HT1080 (cell line): ENCODE data around the gene ALX4. TPM values are rescaled to one million over a fixed set of nuclear protein-coding genes. Genes with fewer than 3 reads are reported as not detected.

Experiments
- DNase-seq: peaks from one replicate; pipeline ENCODE4 v3.0.0-alpha.2; 2015; ENCODE audit warnings: low read depth
- total RNA-seq: library from RNA; depleted of rRNA; stranded (reverse); fragments of >200 nt; shearing (Covaris generic); gene quantifications from 2 replicates; pipeline ENCODE4 v1.2.3, GENCODE V29; 2014

ALX4 gene
- total RNA-seq, 1 experiment from 2014 or later: not detected

DNA sequence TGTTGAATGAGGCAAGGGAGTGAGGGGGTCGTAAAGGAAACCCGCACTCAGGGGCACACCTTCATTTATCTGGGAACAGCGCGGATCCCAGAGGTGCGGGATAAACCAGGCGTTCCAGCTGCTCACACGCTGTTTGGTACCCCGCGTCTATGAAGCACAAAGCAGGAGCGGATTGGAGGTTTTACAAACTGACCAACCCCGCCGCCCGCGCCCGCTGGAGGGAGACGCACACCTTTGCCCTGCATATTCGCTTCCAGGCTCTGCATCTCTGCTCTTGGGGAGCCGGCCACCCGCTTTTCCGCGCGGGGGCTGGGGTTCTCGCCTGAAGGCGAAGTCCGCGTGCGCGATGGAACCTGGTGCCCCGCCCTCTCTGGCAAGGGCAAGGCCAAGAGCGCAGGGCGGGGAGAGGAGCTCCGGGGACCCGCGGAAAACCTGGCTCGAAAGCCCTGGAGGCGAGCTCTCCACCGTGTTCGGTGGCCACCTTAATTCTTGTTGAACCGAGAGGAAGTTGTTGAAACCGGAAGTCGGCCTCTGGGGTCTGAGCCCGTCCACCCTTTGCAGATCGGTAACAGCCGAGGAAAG is 6.8 kb upstream of the ALX4 start:
- DNase-seq: no peak

DNA sequence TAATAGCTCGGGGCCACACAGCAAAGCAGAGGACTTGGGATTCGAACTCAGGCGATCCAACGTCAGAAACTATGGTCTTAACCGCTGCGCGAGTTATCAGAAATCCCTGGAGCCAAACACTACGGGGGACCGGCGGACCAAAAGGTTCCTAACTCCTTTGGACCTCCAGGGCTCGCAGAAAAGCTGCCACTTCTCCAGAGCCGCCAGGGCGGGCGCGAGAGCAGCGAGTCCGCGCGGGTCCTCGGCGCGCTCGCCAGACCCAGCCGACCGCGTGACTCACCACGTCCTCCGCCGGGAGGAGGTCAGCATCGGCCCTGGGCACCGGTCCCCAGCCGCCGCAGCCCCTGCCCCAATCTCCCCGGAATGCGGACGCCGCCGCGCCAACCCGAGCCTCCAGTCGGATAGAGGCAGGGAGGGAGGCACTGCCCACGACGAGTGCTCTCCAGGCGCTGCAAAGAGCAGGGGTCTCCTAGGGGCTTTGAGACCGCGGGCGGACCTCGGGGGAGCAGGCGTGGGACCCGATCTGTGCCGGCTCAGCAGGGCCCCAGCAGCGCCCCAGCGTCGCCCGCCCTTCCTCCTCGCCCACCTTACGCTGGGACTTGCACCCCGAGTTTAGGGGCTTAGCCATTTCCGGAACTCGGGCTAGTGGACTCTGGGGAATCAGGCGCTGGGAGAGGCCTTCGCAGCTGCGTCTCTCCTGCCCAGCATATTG is 6.2 kb upstream of the ALX4 start:
- DNase-seq: no peak

DNA sequence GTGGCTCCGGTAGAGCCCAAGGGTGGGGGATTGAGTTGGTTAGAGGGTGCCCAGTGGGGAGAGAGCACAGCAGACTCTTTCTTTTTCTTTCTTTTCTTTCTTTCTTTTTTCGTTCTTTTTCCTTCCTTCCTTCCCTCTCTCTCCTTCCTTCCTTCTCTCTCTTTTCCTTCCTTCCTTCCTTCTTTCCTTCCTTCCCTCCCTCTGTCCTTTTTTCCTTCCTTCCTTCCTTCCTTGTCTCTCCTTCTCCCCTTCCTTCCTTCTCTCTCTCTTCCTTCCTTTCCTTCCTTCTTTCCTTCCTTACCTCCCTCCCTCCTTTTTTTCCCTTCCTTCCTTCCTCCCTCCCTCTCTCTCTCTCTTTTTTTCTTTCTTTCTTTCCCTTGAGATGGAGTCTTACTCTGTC is 4.8 kb upstream of the ALX4 start:
- no peak for DNase-seq

DNA sequence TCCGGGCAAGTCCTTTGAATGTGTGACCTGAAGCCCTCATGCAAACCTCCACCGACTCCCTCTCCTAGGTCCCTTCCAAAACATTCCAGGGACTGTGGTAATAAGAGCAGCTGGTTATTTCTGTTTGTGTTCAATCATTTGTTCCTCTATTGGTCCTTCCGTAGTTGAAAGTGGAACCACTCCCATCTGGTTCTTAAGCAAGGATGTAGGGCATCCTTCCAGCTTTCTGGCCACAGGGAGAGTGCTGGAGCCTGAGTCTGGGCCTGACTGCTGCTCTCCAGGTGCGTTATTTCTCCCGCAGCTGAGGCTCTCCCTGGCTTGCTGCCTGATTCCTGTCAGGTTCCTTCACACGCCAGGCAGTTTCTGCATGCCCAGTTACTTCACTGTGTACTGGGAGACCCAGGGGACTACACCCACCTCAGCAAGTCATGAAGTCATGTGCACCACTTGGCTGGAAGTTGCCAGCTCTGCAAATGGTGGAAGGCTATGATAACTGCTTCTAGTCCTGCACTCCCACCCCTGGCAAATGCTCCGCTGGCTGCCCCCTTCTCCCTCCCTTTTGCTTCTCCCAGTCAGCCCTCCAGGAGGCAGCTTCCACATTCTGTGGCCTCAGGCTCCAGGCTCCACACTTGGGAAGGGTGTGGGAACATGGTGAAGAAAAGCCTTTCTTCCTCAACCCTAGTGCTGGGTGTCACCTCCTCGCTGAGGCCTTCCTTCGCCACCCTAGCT is 4.0 kb upstream of the ALX4 start:
- no peak for DNase-seq

GRCh38 chr11:44312876-44313275 is 2.9 kb upstream of the ALX4 start:
- DNase-seq: no peak

DNA sequence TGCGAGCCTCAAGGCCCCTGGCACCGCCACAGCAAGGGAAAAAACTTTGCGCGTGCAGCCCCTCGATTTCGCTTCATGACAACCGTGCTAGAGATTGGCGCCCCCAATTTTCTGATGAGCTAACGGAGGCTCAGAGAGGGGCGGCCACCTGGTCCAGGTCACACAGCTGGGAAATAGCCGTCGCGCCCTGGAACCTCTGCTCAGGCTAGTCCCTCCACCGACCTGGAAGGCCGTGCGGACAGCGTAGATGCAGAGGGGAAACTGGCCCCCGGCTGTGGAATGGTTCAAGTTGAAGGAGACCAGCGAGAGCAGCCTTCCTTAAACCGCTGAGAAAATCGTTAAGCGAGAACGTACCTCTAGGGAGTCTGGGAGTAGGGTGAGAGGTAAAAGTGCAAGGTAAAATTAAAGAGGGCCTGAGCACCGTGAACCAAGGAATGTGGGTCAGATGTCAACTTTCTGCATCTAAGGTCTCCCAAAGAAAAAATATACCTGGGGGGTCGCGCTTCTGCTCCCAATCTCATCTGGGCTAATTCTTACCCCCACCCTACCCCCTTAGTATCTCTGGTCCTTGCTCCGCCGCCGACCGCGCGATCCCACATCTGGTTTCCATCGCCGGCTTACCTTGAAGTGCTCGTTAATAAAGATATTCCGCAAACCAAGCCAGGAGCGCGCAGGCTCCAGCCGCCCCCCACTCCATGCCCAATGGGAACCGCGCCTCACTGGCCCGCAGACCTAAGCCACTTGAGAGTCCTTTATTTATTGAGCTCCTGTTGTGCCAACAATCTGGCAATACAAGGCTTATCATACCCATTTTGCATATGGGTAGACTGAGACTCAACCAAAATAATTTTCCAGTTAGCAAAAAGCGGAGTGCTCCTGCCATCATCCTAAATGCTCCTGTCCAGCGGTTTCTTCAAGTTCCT is 1.7 kb upstream of the ALX4 start:
- no peak for DNase-seq

DNA sequence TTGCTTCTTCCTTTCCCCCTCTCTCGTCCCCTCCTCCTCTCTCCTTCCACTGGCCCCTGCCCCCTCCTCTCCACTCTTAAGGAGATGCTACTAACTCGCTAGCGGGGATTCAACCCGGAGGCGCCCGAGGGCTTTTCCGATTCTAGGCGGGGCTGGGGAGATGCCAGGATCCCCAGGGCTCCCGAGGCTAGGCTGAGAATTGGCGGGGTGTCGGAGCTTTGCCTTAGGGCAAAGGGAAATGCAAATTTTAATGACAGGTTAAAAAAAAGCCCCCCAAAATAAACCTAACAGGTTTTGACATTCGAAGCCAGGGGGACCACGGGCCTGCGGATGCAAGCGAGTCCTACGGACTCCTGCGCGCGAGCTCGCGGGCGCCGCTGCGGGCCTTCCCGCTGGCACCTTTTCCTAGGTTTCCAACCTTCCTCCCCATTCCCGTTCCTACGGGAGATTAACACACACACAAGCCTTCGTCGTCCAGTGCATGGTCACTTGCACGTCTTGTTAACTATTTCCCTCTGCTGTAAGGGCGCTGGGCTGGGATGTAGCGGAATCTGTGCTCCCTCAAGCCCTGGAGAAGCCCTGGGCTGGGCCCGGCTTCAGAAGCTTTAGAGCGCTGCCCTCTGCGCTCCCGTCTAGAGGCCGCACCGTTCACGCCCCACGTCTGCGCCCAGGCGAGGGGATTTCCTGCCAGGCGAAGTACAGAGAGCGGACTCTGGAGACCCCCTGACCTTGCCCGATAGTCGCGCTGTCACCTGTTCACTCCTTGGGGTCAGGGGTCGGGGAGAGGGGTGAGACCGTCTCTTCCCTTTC is 729 bp upstream of the ALX4 start:
- DNase-seq: no peak

DNA sequence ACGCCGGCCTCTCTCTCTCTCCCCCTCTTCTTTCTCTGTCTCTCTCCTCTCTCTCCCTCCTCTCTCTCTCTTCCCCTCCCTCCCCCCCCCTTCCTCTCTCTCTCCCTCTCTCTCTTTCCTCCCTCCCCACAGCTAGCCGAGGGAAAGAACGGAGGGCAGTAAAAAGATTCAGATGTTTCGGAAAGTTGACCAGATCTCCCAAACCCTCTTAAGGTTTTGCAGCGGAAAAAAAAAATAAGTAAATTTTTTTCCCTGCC is 195 bp upstream of the ALX4 start:
- no peak for DNase-seq

DNA sequence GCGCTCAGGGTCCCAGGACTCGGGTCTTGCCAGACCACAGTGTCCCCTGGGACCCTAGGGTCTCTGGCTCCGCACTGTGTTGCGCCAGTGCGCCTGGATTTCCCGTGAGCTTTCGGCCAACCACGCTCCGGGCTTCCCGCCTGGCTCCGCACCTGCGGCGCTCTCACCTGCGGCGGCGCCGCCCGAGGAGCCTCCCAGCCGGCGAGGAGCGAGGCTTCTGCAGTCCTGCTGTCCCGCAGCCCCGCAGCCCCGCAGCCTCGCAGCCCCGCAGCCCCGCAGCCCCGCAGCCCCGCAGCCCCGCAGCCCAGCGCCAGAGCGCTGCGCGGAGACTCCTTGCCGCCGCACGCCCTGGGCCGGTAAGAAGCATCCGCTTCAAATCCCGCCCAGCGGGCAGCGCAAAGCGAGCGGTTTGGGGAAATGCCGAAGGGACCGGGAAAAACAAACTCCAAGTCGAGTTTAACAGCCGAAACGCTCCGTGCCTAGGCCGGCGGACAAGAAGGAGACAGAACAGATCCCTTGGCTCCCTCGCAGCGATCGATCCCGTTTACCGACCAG is 939 bp downstream of the ALX4 start:
- no peak for DNase-seq

DNA sequence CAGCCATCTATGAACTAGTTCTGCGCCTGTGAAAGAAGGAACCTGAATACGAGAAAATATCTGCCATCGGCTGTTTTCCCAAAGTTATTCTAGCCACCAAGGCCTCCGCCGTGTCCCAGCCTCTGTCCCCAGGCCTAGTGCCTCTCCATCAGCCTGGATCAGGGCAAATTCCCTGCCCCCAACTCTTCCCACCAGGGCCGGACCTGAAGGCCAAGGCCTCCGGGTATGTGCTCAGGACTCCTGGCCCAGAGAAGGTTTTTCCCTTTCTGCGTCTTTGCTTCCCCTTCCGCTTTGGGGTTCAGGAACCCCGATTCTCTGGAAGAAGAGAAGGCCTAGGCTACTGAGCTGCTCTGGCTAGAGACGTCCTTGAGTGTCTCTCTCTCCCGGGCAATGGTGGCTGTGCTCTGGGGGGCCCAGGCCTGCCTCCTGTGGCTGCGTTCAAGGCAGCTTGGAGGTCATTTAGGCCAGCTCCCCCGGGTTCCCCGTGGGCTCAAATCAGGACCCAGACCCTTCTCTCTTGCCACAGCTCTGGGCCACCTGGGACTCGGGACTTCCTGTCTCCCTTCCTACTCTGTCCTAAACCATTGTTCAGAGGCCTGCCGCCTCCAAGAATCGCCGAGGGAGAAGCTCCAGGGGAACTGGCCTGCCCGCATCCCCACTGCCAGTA is 1.6 kb downstream of the ALX4 start:
- DNase-seq: no peak

DNA sequence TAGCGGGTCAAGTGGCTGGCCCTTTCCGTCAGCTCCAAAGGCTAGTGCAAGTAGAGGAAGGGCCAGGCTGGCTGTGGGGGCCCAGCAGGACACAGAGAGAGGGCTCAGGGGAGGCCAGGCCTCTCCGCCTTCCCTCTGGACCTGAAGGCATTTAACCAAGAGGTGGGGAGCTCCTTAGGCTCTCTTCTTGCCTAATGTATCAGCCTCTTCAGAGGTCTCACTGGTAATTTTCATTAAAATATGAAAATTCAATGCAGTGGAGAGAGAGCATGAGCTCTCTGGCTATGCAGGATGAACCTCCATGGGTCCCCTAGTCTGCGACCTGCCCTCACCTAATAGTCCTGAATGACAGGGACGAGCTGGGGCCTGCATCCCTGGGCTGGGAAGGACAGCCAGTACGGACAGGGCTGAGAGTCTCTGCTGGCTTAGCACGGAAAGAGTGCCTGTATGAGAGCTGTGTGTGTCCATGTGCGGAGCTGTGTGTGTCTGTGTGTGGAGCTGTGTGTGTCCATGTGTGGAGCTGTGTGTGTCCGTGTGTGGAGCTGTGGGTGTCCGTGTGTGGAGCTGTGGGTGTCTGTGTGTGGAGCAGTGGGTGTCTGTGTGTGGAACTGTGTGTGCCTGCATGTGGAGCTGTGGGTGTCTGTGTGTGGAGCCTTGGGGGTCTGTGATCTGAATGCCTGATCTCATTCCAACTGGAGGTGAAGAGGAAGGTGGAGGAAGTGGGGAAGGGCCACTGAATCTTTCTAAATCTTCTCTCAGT is 2.4 kb downstream of the ALX4 start:
- no peak for DNase-seq

- DNase-seq: no peak
These were observed 3.1 kb downstream of the ALX4 start for GRCh38 chr11:44306918-44307244.

GRCh38 chr11:44306052-44306917 is 3.7 kb downstream of the ALX4 start:
- no peak for DNase-seq

GRCh38 chr11:44305470-44306051 is 4.4 kb downstream of the ALX4 start:
- no peak for DNase-seq

DNA sequence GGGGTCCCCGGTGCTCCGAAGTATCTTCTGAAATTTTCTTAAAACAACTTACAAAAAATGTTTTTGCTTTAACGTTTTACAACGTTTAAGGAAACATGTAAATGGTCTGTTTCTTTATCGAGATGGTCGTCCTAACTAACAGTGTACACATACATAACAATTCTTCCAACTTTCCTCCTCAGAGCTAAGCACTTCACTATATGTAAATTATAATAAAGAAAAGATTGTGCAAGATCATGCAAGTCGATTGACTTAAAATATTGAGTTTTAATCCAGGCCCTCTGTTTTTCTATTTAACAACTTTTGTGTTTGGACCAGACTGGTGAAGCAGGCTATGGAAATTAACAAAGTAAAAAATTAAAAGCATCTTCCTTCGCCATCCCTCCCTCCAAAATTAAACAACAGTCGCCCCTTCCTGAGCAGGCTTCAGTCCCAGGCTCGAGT is 4.9 kb downstream of the ALX4 start:
- no peak for DNase-seq

DNA sequence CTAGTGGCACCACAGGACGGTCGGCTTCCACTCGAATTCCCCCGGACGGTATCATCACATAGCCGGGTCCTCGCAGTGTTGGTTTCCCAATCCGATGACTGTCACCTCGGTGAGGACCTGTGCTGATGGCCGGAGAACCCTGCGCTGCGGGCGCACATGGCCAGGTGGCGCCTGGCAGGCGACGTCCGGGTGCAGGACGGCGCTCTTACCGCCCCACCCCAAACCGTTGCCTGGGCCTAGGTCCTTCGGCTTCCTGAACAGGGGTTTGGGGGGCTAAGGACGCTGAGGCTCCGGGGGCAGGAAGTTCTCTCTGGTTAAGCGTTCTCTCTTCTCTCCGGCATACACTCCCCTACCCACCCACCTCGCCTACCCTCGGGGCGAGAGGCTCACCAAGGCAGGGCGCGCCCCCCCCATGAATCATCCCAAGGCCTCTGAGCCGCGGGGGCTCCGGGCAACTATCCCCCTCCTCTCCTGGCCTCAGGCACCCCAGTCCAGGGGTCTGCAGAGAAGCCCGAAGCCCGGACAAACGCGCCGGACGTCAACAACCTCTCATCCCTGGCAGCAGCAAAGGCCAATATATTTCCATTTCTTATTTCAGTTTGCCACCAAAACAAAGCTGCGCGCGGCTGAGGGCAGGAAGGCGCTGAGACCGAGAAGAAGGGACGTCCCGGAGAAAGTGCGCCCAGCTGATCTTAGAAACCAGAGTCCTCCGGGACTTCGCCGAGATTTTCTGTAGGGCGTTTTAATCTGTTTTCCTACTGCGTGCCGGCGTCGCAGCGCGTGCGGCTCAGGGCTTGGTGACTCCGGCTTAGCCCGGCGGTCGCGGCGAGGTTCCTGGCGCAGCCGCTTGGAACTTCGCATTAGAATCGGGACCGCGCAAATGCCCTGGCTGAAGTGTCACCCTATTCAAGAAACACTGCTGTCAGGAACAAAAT is 5.6 kb downstream of the ALX4 start:
- no peak for DNase-seq

GRCh38 chr11:44303401-44303938 is 6.5 kb downstream of the ALX4 start:
- DNase-seq: no peak
